HEK293 (cell line): ENCODE results near the gene GBGT1.

Experiments
- CTCF ChIA-PET: fragments of 350-600 bp; formaldehyde crosslinking; extraction: SDS; loops from one replicate; lab custom pipeline; 2021; ENCODE audit warnings: antibody characterized with exemption; lab: Yijun Ruan, JAX
- POLR2A ChIA-PET: fragments of 300-600 bp; formaldehyde crosslinking; extraction: SDS; loops from one replicate; lab custom pipeline; 2020; ENCODE audit warnings: antibody characterized with exemption, inconsistent platforms; lab: Yijun Ruan, JAX
- H3K27ac ChIP-seq: fragments of 200-500 bp; sonication (Bioruptor generic); 2 replicates; pipeline ENCODE4 v1.5.1; 2014; ENCODE audit warnings: low read depth, low read length, control low read depth, inconsistent platforms; ENCODE audit errors: extremely low read depth
- H3K36me3 ChIP-seq, 2 experiments: fragments of 200-500 bp in 1 of 2; sonication (Bioruptor generic) in 1 of 2; 1 replicate in 1 of 2; 2 replicates in 1 of 2; pipeline ENCODE4 v1.5.1; 2014 to 2017; ENCODE audit warnings: inconsistent platforms in 2 of 2, low read length in 2 of 2; ENCODE audit not compliant: control insufficient read depth in 2 of 2, insufficient read depth in 1 of 2
- H3K4me1 ChIP-seq: fragments of 200-500 bp; sonication (Bioruptor generic); 2 replicates; pipeline ENCODE4 v1.5.1; 2014; ENCODE audit warnings: mild to moderate bottlenecking, low read length, inconsistent platforms; ENCODE audit not compliant: control insufficient read depth, insufficient read depth
- H3K4me3 ChIP-seq: 2 replicates; pipeline ENCODE4 v1.5.1; 2011; ENCODE audit warnings: low read depth, mild to moderate bottlenecking, control low read depth, low read length, moderate library complexity
- H3K9me3 ChIP-seq: fragments of 200-500 bp; sonication (Bioruptor generic); 2 replicates; pipeline ENCODE4 v1.5.1; 2014; ENCODE audit warnings: low read depth, low read length, inconsistent platforms; ENCODE audit not compliant: control insufficient read depth, insufficient read depth
- GLI4 ChIP-seq: fragments of 450-650 bp; formaldehyde crosslinking; IDR thresholded peaks from 2 replicates; pipeline ENCODE4 v1.5.1; 2016; ENCODE audit warnings: missing biosample characterization, missing genetic modification characterization
- KLF1 ChIP-seq: fragments of 450-650 bp; formaldehyde crosslinking; IDR thresholded peaks from 2 replicates; pipeline ENCODE4 v1.5.1; 2016; ENCODE audit warnings: missing biosample characterization, missing genetic modification characterization
- SETDB1 ChIP-seq: IDR thresholded peaks from one replicate; pipeline ENCODE4 v1.6.1; 2017; ENCODE audit warnings: mild to moderate bottlenecking, low read length, moderate library complexity, mixed read lengths; ENCODE audit not compliant: insufficient read length
- TCF7L2 ChIP-seq: IDR thresholded peaks from 2 replicates; pipeline ENCODE4 v1.6.1; 2011; ENCODE audit warnings: low read depth, mild to moderate bottlenecking, inconsistent platforms, low read length, moderate library complexity, borderline replicate concordance
- ZBTB17 ChIP-seq: fragments of 450-650 bp; formaldehyde crosslinking; IDR thresholded peaks from 2 replicates; pipeline ENCODE4 v1.5.1; 2016; ENCODE audit warnings: missing biosample characterization, missing genetic modification characterization
- ZBTB7A ChIP-seq: fragments of 450-650 bp; formaldehyde crosslinking; IDR thresholded peaks from 2 replicates; pipeline ENCODE4 v1.5.1; 2016; ENCODE audit warnings: low read depth, missing biosample characterization, missing genetic modification characterization
- ZNF10 ChIP-seq: fragments of 450-650 bp; formaldehyde crosslinking; IDR thresholded peaks from 2 replicates; pipeline ENCODE4 v1.5.1; 2017; ENCODE audit warnings: missing biosample characterization, missing genetic modification characterization
- ZNF146 ChIP-seq: fragments of 450-650 bp; formaldehyde crosslinking; IDR thresholded peaks from 2 replicates; pipeline ENCODE4 v1.5.1; 2016; ENCODE audit warnings: missing biosample characterization, missing genetic modification characterization
- ZNF155 ChIP-seq: fragments of 450-650 bp; formaldehyde crosslinking; IDR thresholded peaks from 2 replicates; pipeline ENCODE4 v1.5.1; 2016; ENCODE audit warnings: missing biosample characterization, missing genetic modification characterization
- ZNF211 ChIP-seq: fragments of 450-650 bp; formaldehyde crosslinking; IDR thresholded peaks from 2 replicates; pipeline ENCODE4 v1.5.1; 2016; ENCODE audit warnings: low read depth, missing biosample characterization, missing genetic modification characterization
- ZNF274 ChIP-seq, 2 experiments: fragments of 200-500 bp in 1 of 2; fragments of 450-650 bp in 1 of 2; sonication (Bioruptor generic) in 1 of 2; formaldehyde crosslinking in 1 of 2; IDR thresholded peaks; 2 replicates each; pipeline versions ENCODE4 v1.5.1 to v1.6.1; 2014 to 2016; ENCODE audit warnings: borderline replicate concordance in 1 of 2, inconsistent platforms in 1 of 2, low read length in 1 of 2, missing biosample characterization in 1 of 2, missing genetic modification characterization in 1 of 2
- ZNF292 ChIP-seq: fragments of 450-650 bp; formaldehyde crosslinking; IDR thresholded peaks from 2 replicates; pipeline ENCODE4 v1.5.1; 2016; ENCODE audit warnings: low read depth, missing biosample characterization, missing genetic modification characterization, borderline replicate concordance
- ZNF341 ChIP-seq: fragments of 450-650 bp; formaldehyde crosslinking; IDR thresholded peaks from 2 replicates; pipeline ENCODE4; 2016; ENCODE audit warnings: low read depth, missing biosample characterization, missing genetic modification characterization
- ZNF394 ChIP-seq: fragments of 450-650 bp; formaldehyde crosslinking; IDR thresholded peaks from 2 replicates; pipeline ENCODE4 v1.5.1; 2016; ENCODE audit warnings: missing biosample characterization, missing genetic modification characterization, mild to moderate bottlenecking, moderate library complexity, borderline replicate concordance
- ZNF510 ChIP-seq: fragments of 450-650 bp; formaldehyde crosslinking; IDR thresholded peaks from 2 replicates; pipeline ENCODE4 v1.5.1; 2018; ENCODE audit warnings: mild to moderate bottlenecking, missing genetic modification characterization, missing biosample characterization; ENCODE audit not compliant: insufficient replicate concordance
- ZNF514 ChIP-seq: fragments of 450-650 bp; formaldehyde crosslinking; IDR thresholded peaks from 2 replicates; pipeline ENCODE4 v1.5.1; 2016; ENCODE audit warnings: missing biosample characterization, missing genetic modification characterization
- ZNF558 ChIP-seq: fragments of 450-650 bp; formaldehyde crosslinking; IDR thresholded peaks from 2 replicates; pipeline ENCODE4 v1.5.1; 2016; ENCODE audit warnings: missing biosample characterization, missing genetic modification characterization
- ZNF658 ChIP-seq: fragments of 450-650 bp; formaldehyde crosslinking; IDR thresholded peaks from 2 replicates; pipeline ENCODE4; 2016; ENCODE audit warnings: missing biosample characterization, missing genetic modification characterization
- TF ChIP-seq, protein P1 (sequence below): fragments of 450-650 bp; formaldehyde crosslinking; IDR thresholded peaks from 2 replicates; pipeline ENCODE4 v1.5.1; 2016; ENCODE audit warnings: missing biosample characterization, missing genetic modification characterization

The GBGT1 gene

GRCh38 chr9:133120501-133121197 lies 43.1 kb downstream of the GBGT1 start (continued):
- TF ChIP-seq ZNF514 (tag by site-specific recombination) (no peak), ZNF155 (no peak), ZNF146 (tag by site-specific recombination) (no peak), ZNF510 (tag by site-specific recombination) (no peak), ZNF394 (tag by site-specific recombination) (no peak), ZNF292 (tag by site-specific recombination) (no peak), ZNF558 (tag by site-specific recombination) (no peak), SETDB1 (no peak)

GRCh38 chr9:133119846-133120500 lies 43.7 kb downstream of the GBGT1 start:
- ChIA-PET CTCF (interaction anchor here (4.0 to 22.4 kb wide), 2 partner anchors 17 to 26 kb away, joined by 19 to 342 read pairs; no protein-coding TSS in a partner anchor), POLR2A (interaction anchor here (0.9 to 4.0 kb wide), 5 partner anchors 11 to 89 kb away, joined by 3 to 24 read pairs (median 7); partner anchors contain the start of gene GTF3C5)
- TF ChIP-seq ZNF10 (tag by site-specific recombination) (no peak), ZNF274 (IDR thresholded peaks at IDR 0.05; ENCODE audit: low read length) (no peak), ZNF274 (tag by site-specific recombination; IDR thresholded peaks at IDR 0.05; ENCODE audit: borderline replicate concordance) (no peak), KLF1 (peak; percentile 87), ZBTB17 (tag by site-specific recombination) (0 out of 2 replicates have a peak, but pooled peaks have one; percentile 19), ZNF341 (peak; percentile 77), GLI4 (tag by site-specific recombination) (no peak)
- TF ChIP-seq, protein P1, sequence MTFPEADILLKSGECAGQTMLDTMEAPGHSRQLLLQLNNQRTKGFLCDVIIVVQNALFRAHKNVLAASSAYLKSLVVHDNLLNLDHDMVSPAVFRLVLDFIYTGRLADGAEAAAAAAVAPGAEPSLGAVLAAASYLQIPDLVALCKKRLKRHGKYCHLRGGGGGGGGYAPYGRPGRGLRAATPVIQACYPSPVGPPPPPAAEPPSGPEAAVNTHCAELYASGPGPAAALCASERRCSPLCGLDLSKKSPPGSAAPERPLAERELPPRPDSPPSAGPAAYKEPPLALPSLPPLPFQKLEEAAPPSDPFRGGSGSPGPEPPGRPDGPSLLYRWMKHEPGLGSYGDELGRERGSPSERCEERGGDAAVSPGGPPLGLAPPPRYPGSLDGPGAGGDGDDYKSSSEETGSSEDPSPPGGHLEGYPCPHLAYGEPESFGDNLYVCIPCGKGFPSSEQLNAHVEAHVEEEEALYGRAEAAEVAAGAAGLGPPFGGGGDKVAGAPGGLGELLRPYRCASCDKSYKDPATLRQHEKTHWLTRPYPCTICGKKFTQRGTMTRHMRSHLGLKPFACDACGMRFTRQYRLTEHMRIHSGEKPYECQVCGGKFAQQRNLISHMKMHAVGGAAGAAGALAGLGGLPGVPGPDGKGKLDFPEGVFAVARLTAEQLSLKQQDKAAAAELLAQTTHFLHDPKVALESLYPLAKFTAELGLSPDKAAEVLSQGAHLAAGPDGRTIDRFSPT (tag by site-specific recombination), result peak; percentile 41; the same call in 1 of the 2 replicates
- H3K36me3 ChIP-seq, result peaks cover 0 to 13% of the 10 kb centered on the region in 2 experiments; a peak in 1 of 3 replicates
- H3K9me3 ChIP-seq, result no peaks in the 10 kb centered on the region
- peak overlapping the region; percentile 66 for H3K4me3 ChIP-seq
- H3K27ac ChIP-seq, result no peak overlapping the region; the same call in 1 of the 2 replicates
- peaks cover 6% of the 10 kb centered on the region for H3K4me1 ChIP-seq

GRCh38 chr9:133119103-133119845 lies 44.4 kb downstream of the GBGT1 start:
- TF ChIP-seq ZNF558 (tag by site-specific recombination) (no peak), ZNF211 (tag by site-specific recombination) (no peak), TCF7L2 (no peak), ZBTB7A (tag by site-specific recombination) (no peak), ZNF658 (tag by site-specific recombination) (no peak)
- peaks cover 0 to 13% of the 10 kb centered on the region in 2 experiments; a peak in 1 of 3 replicates for H3K36me3 ChIP-seq
- H3K9me3 ChIP-seq, result no peaks in the 10 kb centered on the region
- POLR2A ChIA-PET, result interaction anchor here (0.9 to 4.0 kb wide), 4 partner anchors 11 to 89 kb away, joined by 3 to 24 read pairs (median 10); partner anchors contain the start of gene GTF3C5
- peak overlapping the region; percentile 66; the same call in 1 of the 2 replicates for H3K4me3 ChIP-seq
- CTCF ChIA-PET, result interaction anchor here (0.6 to 22.4 kb wide), 4 partner anchors 16 to 1696 kb away, joined by 3 to 342 read pairs (median 12); no protein-coding TSS in a partner anchor
- no peak overlapping the region for H3K27ac ChIP-seq
- H3K4me1 ChIP-seq, result peaks cover 10% of the 10 kb centered on the region
